HL-60 (cell line): ENCODE data around the gene DSCAML1.

Source experiments
- DNase-seq, 2 experiments: peaks; one replicate each; pipeline ENCODE4 v3.0.0-alpha.2; 2010 to 2020; ENCODE audit warnings: low read depth in 1 of 2, low spot score in 1 of 2
- H3K27ac ChIP-seq: fragments of 250-450 bp; sonication (Bioruptor Pico); replicated peaks from 2 replicates; pipeline ENCODE4 v1.5.1; 2020; ENCODE audit warnings: mild to moderate bottlenecking, moderate library complexity
- H3K27me3 ChIP-seq: fragments of 250-450 bp; sonication (Bioruptor Pico); 2 replicates; pipeline ENCODE4 v1.5.1; 2021; ENCODE audit warnings: mild to moderate bottlenecking, moderate library complexity; ENCODE audit not compliant: insufficient read depth, poor library complexity, severe bottlenecking
- H3K4me3 ChIP-seq: replicated peaks from 2 replicates; pipeline ENCODE4 v1.5.1; 2011; ENCODE audit warnings: mild to moderate bottlenecking, control low read depth, low read length; ENCODE audit not compliant: insufficient read depth
- CTCF ChIP-seq: IDR thresholded peaks from one replicate; pipeline ENCODE4 v1.5.1; 2011; ENCODE audit warnings: low read length, control low read depth, inconsistent platforms; ENCODE audit not compliant: insufficient read depth
- GABPA ChIP-seq: IDR thresholded peaks from 2 replicates; pipeline ENCODE4 v1.6.1; 2012; ENCODE audit warnings: low read depth
- POLR2AphosphoS5 ChIP-seq: IDR thresholded peaks from 2 replicates; pipeline ENCODE4 v1.6.1; 2012; ENCODE audit warnings: low read depth
- REST ChIP-seq: IDR thresholded peaks from 2 replicates; pipeline ENCODE4 v1.6.1; 2012; ENCODE audit warnings: low read depth; ENCODE audit not compliant: insufficient replicate concordance
- SPI1 ChIP-seq: IDR thresholded peaks from 2 replicates; pipeline ENCODE4 v1.6.1; 2012; ENCODE audit warnings: low read depth, mild to moderate bottlenecking, borderline replicate concordance

Gene DSCAML1

DNA sequence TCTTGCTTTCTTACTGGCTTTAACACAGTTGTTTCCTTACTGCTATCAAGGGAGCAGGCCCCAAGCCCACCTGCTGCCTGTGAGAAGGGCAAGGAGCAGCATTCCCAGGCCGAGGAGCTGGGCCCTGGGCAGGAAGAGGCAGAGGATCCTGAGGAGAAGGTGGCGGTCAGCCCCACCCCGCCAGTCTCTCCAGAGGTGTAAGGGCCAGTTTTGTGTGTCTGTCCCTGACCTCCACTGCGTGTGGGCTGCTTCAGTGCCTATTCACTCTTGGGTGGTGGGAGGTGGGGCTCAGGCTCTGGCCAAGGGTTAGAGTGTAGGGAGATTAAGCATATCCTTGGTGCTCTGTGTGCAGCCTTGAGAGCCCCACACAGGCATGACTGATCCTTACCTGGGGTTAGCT, 414.3 kb downstream of the DSCAML1 start:
- Histone ChIP-seq H3K27ac (no peak overlapping the region), H3K27me3 (no peaks in the 10 kb centered on the region), H3K4me3 (no peak overlapping the region)
- TF ChIP-seq SPI1 (no peak), CTCF (no peak), REST (no peak), GABPA (no peak), POLR2AphosphoS5 (no peak)
- no peak for DNase-seq

DNA sequence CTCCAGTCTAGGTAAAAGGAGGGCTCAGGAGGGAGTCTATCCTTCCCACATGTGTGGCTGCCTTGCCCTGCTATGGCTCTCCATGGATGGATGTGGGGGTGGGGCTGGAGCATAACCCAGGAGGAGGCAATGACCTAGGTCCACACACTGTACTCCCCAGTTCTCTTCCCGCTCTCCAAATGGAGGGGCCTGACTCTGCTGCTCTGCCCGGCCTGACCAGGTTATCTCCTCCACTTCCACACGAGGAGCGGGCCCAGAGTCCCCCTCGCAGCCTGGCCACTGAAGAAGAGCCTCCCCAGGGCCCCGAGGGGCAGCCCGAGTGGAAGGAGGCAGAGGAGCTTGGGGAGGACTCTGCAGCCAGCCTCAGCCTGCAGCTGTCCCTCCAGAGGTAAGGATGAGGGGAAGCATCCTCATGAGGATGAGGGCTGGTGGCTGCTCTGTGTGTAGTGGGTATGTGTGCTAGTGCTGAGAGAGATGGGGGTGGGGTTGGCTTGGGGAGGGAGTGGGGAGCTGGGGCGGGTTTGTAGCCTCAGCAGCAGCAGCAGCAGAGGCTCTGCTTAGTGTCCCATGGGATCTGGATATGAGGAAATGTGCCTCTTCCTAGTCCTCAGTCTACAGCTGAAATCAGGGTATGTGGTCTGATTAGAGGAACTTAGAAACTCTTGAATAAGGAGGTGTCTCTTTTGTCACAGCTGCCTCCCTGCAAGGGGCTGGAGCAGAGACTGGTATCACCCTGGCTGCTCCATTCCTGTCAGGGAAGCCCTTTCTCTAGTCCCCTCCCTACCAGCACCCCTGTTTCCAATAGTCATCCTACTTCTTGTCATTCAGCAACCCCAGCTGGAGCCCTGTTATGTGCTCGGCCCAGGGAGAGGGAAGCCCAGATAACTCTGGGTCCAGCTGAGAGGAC, 415.3 kb downstream of the DSCAML1 start:
- no peaks in the 10 kb centered on the region for H3K27me3 ChIP-seq
- no peak overlapping the region for H3K27ac ChIP-seq
- DNase-seq, result no peak
- no peak overlapping the region for H3K4me3 ChIP-seq
- TF ChIP-seq POLR2AphosphoS5, result no peak

DNA sequence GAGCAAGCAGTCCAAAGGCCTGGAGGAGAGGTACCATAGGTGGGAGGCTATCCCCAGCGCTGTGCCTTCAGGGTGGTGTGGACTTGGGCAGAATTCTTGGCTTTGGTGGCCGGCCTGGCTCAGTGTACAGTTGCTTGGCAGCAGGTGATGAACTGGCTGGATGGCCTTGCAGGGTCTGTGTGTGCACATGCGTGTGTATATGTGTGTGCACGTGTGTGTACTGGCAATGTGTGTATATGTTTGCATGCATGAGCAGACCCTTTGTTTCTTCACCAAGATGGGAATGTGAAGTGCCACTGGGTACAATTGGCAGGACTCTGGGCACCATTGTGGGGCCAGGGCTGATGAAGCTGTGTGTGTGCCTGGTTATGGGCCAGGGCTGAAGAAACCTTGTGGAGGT, 416.3 kb downstream of the DSCAML1 start:
- Histone ChIP-seq H3K27ac (no peak overlapping the region), H3K4me3 (no peak overlapping the region)
- TF ChIP-seq CTCF (no peak), POLR2AphosphoS5 (no peak), SPI1 (no peak), REST (no peak), GABPA (no peak)

GRCh38 chr11:117378976-117379865, 417.8 kb downstream of the DSCAML1 start:
- no peak for DNase-seq
- H3K27me3 ChIP-seq, result no peaks in the 10 kb centered on the region
- TF ChIP-seq SPI1 (no peak), REST (no peak), POLR2AphosphoS5 (no peak), GABPA (no peak), CTCF (no peak)
- no peak overlapping the region for H3K27ac ChIP-seq
- no peak overlapping the region for H3K4me3 ChIP-seq

More for the DNA sequence above, 416.3 kb downstream of the DSCAML1 start:
- H3K27me3 ChIP-seq, result no peaks in the 10 kb centered on the region
- DNase-seq, result no peak
